Testis (tissue), 2 donors: ENCODE results near the gene DLX3.

Experiments
- CTCF ChIP-seq, 3 experiments: fragments of 450-650 bp in 2 of 3; fragments of 200-600 bp in 1 of 3; sonication (generic) in 1 of 3; IDR thresholded peaks; one replicate each; pipeline ENCODE4 v1.5.1; 2016 to 2019; ENCODE audit warnings: antibody characterized with exemption in 3 of 3, mild to moderate bottlenecking in 2 of 3, moderate library complexity in 1 of 3
- POLR2A ChIP-seq: fragments of 450-650 bp; IDR thresholded peaks from one replicate; pipeline ENCODE4 v1.6.1; 2017; ENCODE audit warnings: antibody characterized with exemption, mild to moderate bottlenecking, moderate library complexity

GRCh38 chr17:49941427-49941826, 53.6 kb downstream of the DLX3 start:
- no peak for TF ChIP-seq CTCF (IDR thresholded peaks at IDR 0.05)
- no peak for TF ChIP-seq POLR2A
